K562 (cell line): ENCODE measurements around the gene RMC1. TPM values are rescaled to one million over a fixed set of nuclear protein-coding genes. Genes with fewer than 3 reads are reported as not detected.

Experiments
- BRF1 ChIP-seq: IDR thresholded peaks from 3 replicates; pipeline ENCODE4 v1.6.1; 2011; ENCODE audit warnings: borderline replicate concordance, mild to moderate bottlenecking; ENCODE audit not compliant: insufficient read length; ENCODE audit errors: extremely low read depth
- ETV1 ChIP-seq: fragments of 450-650 bp; conservative IDR thresholded peaks from 2 replicates; pipeline ENCODE4 v1.6.1; 2016; ENCODE audit warnings: missing genetic modification characterization, control low read depth, low read depth, missing compliant biosample characterization
- HDAC1 ChIP-seq, 2 experiments: fragments of 450-650 bp; IDR thresholded peaks; 2 replicates each; pipeline ENCODE4 v1.6.1; 2016 to 2017; ENCODE audit warnings: inconsistent platforms in 1 of 2, mild to moderate bottlenecking in 1 of 2, moderate library complexity in 1 of 2
- PHTF2 ChIP-seq: fragments of 250-450 bp; sonication (Bioruptor Pico); IDR thresholded peaks from 2 replicates; pipeline ENCODE4 v1.5.0; 2021; ENCODE audit warnings: mild to moderate bottlenecking
- RBBP5 ChIP-seq: fragments of 200-600 bp; sonication (generic); IDR thresholded peaks from 2 replicates; pipeline ENCODE4 v1.6.1; 2012; ENCODE audit warnings: borderline replicate concordance, mild to moderate bottlenecking, low read length, control low read depth, inconsistent platforms; ENCODE audit not compliant: insufficient read depth, poor library complexity, severe bottlenecking
- ZBTB11 ChIP-seq, 3 experiments: fragments of 200-800 bp in 1 of 3; fragments of 250-450 bp in 1 of 3; fragments of 450-650 bp in 1 of 3; sonication (Bioruptor Pico) in 1 of 3; sonication (Bioruptor generic) in 1 of 3; formaldehyde crosslinking in 1 of 3; IDR thresholded peaks; 2 replicates each; pipeline versions ENCODE4 v1.6.1 to v1.8.0; 2016 to 2022; ENCODE audit warnings: mild to moderate bottlenecking in 2 of 3, missing genetic modification characterization in 2 of 3, missing compliant biosample characterization in 1 of 3, moderate library complexity in 1 of 3
- ZNF121 ChIP-seq: sonication (generic); formaldehyde crosslinking; conservative IDR thresholded peaks from 2 replicates; pipeline ENCODE4 v1.8.0; 2022; ENCODE audit warnings: missing genetic modification reagents
- ZNF445 ChIP-seq: fragments of 250-450 bp; sonication (Bioruptor Pico); IDR thresholded peaks from 2 replicates; pipeline ENCODE4 v1.4.0; 2020; ENCODE audit warnings: low read depth, mild to moderate bottlenecking, moderate library complexity
- polyA plus RNA-seq, 8 experiments: library from polyadenylated mRNA; depleted of rRNA in 4 of 8; stranded (reverse) in 5 of 8; unstranded in 3 of 8; fragments of >200 nt; fragmentation: Nextera tagmentation in 2 of 8; fragmentation: Illumina TruSeq in 1 of 8; extraction: Ambion mirVana in 2 of 8; extraction: Trizol in 1 of 8; gene quantifications; 2 replicates each; pipeline versions ENCODE4 v1.2.1 to v1.2.3, GENCODE V29; 2011 to 2014; ENCODE audit warnings: inconsistent platforms in 1 of 8, missing spikeins in 1 of 8
- total RNA-seq, 7 experiments: library from RNA; depleted of rRNA in 6 of 7; stranded (reverse); fragments of >200 nt in 6 of 7; fragmentation: Illumina TruSeq in 2 of 7; extraction: Trizol in 2 of 7; gene quantifications; 2 replicates each; pipeline versions ENCODE4 v1.2.1 to v1.2.3, GENCODE V29; 2011 to 2021; ENCODE audit warnings: low replicate concordance in 1 of 7
- TF ChIP-seq, protein P1 (sequence below), 2 experiments: fragments of 450-650 bp; IDR thresholded peaks; 2 replicates each; pipeline ENCODE4 v1.6.1; 2016
- TF ChIP-seq, protein P2 (sequence below), 2 experiments: fragments of 450-650 bp in 1 of 2; sonication (generic) in 1 of 2; formaldehyde crosslinking in 1 of 2; IDR thresholded peaks; 2 replicates each; pipeline versions ENCODE4 v1.7.1 to v1.9.0; 2016 to 2022; ENCODE audit warnings: inconsistent platforms in 1 of 2, mild to moderate bottlenecking in 1 of 2, missing genetic modification reagents in 1 of 2

The RMC1 gene
- total and polyA plus RNA-seq, 9 of the 15 experiments (the other 6 are each of a cell fraction or from before 2014, with no cell fraction given): 7.5 to 42.4 (median 35.5) TPM

- TF ChIP-seq PHTF2 (CRISPR knock-in tag): no peak
- TF ChIP-seq ZNF445 (CRISPR knock-in tag): no peak
- TF ChIP-seq, protein P1, sequence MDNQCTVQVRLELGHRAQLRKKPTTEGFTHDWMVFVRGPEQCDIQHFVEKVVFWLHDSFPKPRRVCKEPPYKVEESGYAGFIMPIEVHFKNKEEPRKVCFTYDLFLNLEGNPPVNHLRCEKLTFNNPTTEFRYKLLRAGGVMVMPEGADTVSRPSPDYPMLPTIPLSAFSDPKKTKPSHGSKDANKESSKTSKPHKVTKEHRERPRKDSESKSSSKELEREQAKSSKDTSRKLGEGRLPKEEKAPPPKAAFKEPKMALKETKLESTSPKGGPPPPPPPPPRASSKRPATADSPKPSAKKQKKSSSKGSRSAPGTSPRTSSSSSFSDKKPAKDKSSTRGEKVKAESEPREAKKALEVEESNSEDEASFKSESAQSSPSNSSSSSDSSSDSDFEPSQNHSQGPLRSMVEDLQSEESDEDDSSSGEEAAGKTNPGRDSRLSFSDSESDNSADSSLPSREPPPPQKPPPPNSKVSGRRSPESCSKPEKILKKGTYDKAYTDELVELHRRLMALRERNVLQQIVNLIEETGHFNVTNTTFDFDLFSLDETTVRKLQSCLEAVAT (IDR thresholded peaks at IDR 0.05): peak; percentile 17 to 62; a peak in 1 of 4 replicates
- TF ChIP-seq ETV1 (tag): peak; percentile 48; the same call in 1 of the 2 replicates
- TF ChIP-seq, protein P2, sequence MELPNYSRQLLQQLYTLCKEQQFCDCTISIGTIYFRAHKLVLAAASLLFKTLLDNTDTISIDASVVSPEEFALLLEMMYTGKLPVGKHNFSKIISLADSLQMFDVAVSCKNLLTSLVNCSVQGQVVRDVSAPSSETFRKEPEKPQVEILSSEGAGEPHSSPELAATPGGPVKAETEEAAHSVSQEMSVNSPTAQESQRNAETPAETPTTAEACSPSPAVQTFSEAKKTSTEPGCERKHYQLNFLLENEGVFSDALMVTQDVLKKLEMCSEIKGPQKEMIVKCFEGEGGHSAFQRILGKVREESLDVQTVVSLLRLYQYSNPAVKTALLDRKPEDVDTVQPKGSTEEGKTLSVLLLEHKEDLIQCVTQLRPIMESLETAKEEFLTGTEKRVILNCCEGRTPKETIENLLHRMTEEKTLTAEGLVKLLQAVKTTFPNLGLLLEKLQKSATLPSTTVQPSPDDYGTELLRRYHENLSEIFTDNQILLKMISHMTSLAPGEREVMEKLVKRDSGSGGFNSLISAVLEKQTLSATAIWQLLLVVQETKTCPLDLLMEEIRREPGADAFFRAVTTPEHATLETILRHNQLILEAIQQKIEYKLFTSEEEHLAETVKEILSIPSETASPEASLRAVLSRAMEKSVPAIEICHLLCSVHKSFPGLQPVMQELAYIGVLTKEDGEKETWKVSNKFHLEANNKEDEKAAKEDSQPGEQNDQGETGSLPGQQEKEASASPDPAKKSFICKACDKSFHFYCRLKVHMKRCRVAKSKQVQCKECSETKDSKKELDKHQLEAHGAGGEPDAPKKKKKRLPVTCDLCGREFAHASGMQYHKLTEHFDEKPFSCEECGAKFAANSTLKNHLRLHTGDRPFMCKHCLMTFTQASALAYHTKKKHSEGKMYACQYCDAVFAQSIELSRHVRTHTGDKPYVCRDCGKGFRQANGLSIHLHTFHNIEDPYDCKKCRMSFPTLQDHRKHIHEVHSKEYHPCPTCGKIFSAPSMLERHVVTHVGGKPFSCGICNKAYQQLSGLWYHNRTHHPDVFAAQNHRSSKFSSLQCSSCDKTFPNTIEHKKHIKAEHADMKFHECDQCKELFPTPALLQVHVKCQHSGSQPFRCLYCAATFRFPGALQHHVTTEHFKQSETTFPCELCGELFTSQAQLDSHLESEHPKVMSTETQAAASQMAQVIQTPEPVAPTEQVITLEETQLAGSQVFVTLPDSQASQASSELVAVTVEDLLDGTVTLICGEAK (IDR thresholded peaks at IDR 0.05): no peak; the same call in 1 of the 2 replicates
- TF ChIP-seq, protein P2 (CRISPR knock-in tag; IDR thresholded peaks at IDR 0.05): no peak
- no peak for TF ChIP-seq ZNF121
- TF ChIP-seq BRF1: no peak
- 0 out of 6 replicates have a peak, but pooled peaks of 1 of the 3 experiments have one; percentile 53 for TF ChIP-seq ZBTB11 (CRISPR knock-in tag; IDR thresholded peaks at IDR 0.05)
- no peak for TF ChIP-seq RBBP5
- TF ChIP-seq HDAC1 (IDR thresholded peaks at IDR 0.05): peak in 1 of 2 experiments; percentile 86; a peak in 2 of 4 replicates
These were observed 25.5 kb downstream of the RMC1 start (continued) for GRCh38 chr18:23528580-23529472.
